Lung (tissue), 12 donors: ENCODE measurements around the gene SLC26A11. TPM values are rescaled to one million over a fixed set of nuclear protein-coding genes. Genes with fewer than 3 reads are reported as not detected.

ENCODE experiments used
- ATAC-seq: fragments of 200-7000 bp; cut with Tn5 transposase; one replicate; pipeline ENCODE4 v1.9.1; 2020; ENCODE audit warnings: moderate number of reproducible peaks; ENCODE audit not compliant: insufficient read depth, low FRiP score
- DNase-seq, 3 donors: peaks; one replicate each; pipeline ENCODE4 v3.0.0-alpha.2; 2013 to 2017
- H3K27ac ChIP-seq, 2 donors: one replicate each; pipeline ENCODE4 v1.5.1; 2013; ENCODE audit warnings: mild to moderate bottlenecking in 2 of 2, moderate library complexity in 2 of 2, control low read depth in 1 of 2, inconsistent platforms in 1 of 2, low read depth in 1 of 2, low read length in 1 of 2
- H3K27me3 ChIP-seq, 3 donors: one replicate each; pipeline ENCODE4 v1.5.1; 2013; ENCODE audit warnings: low read length in 2 of 3; ENCODE audit not compliant: control insufficient read depth in 3 of 3, insufficient read depth in 3 of 3
- H3K36me3 ChIP-seq, 4 donors: one replicate each; pipeline ENCODE4 v1.5.1; 2013; ENCODE audit warnings: low read length in 4 of 4, mild to moderate bottlenecking in 1 of 4, moderate library complexity in 1 of 4; ENCODE audit not compliant: control insufficient read depth in 4 of 4, insufficient read depth in 4 of 4
- H3K4me1 ChIP-seq, 5 donors: one replicate each; pipeline ENCODE4 v1.5.1; 2013; ENCODE audit warnings: low read length in 5 of 5, mild to moderate bottlenecking in 2 of 5, moderate library complexity in 1 of 5; ENCODE audit not compliant: control insufficient read depth in 5 of 5, insufficient read depth in 5 of 5
- H3K4me3 ChIP-seq: one replicate; pipeline ENCODE4 v1.5.1; 2013; ENCODE audit warnings: mild to moderate bottlenecking, control low read depth, moderate library complexity
- H3K9ac ChIP-seq, 2 donors: one replicate each; pipeline ENCODE4 v1.5.1; 2013; ENCODE audit warnings: low read length in 2 of 2, control low read depth in 1 of 2; ENCODE audit not compliant: insufficient read depth in 1 of 2
- H3K9me3 ChIP-seq, 4 donors: one replicate each; pipeline ENCODE4 v1.5.1; 2013; ENCODE audit warnings: low read length in 3 of 4, mild to moderate bottlenecking in 1 of 4, moderate library complexity in 1 of 4; ENCODE audit not compliant: control insufficient read depth in 4 of 4, insufficient read depth in 3 of 4
- WGBS, 2 donors: extraction: QIAGEN DNeasy Blood & Tissue Kit; methylation state at CpG; one replicate each; pipeline ENCODE4 v1.1.7; 2013; 5-methylcytosine and 5-hydroxymethylcytosine counted together
- polyA plus RNA-seq, 2 donors: library from polyadenylated mRNA; stranded (reverse); fragments of 200-250 nt; gene quantifications; one replicate each; pipeline ENCODE4 v1.2.1, GENCODE V29; 2013
- total RNA-seq, 2 donors: library from RNA; depleted of rRNA in 1 of 2; stranded (reverse); fragments of >200 nt in 1 of 2; gene quantifications; one replicate each; pipeline ENCODE4 v1.2.1, GENCODE V29; 2014 to 2021
- TF ChIP-seq, protein P1 (sequence below): IDR thresholded peaks from 2 replicates; pipeline ENCODE4 v1.5.1; 2012; ENCODE audit warnings: mild to moderate bottlenecking; ENCODE audit errors: control extremely low read depth, extremely low read depth
- donor health status: control.
- donor health status: control.
- donor health status: Bipolar disorder and iron deficiency.
- donor health status: healthy.
- donor health status: DM: yes; HTN: yes; CAD: no.

Gene SLC26A11
- total and polyA plus RNA-seq, 4 donors = 25.0 to 37.0 (median 31.0) TPM

DNA sequence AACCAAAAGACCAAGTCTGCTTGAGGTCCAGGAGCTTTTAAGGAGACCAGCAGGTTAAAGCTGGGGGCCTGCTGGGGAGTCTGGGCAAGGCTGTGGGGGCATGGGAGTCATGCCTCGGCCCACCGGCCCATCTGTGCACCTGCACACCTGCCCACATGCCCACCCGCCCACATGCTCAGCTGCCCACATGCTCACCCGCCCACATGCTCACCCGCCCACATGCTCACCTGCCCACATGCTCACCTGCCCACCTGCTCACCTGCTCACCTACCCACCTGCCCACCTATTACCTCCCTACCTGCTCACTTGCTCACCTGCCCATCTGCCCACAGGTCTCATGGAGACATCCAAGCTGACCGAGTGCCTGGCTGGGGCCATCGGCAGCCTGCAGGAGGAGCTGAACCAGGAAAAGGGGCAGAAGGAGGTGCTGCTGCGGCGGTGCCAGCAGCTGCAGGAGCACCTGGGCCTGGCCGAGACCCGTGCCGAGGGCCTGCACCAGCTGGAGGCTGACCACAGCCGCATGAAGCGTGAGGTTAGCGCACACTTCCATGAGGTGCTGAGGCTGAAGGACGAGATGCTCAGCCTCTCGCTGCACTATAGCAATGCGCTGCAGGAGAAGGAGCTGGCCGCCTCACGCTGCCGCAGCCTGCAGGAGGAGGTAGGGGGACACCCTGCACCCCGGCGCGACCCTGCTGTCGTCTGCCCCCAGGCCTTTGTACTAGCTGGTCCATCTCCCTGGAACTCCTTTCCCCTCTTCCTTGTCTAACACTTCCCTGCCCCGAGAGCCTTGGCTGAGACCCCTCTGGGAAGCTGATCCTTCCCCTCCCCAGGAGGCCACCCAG, 36.4 kb upstream of the SLC26A11 start:
- Histone ChIP-seq H3K4me1 (peaks cover 0 to 5% (median 0%) of the 10 kb centered on the region in 5 donors), H3K27ac (no peak overlapping the region), H3K27me3 (no peaks in the 10 kb centered on the region), H3K9me3 (peaks cover 0 to 2% (median 0%) of the 10 kb centered on the region in 4 donors), H3K4me3 (no peak overlapping the region), H3K36me3 (no peaks in the 10 kb centered on the region), H3K9ac (no peak overlapping the region)
- TF ChIP-seq, protein P1, sequence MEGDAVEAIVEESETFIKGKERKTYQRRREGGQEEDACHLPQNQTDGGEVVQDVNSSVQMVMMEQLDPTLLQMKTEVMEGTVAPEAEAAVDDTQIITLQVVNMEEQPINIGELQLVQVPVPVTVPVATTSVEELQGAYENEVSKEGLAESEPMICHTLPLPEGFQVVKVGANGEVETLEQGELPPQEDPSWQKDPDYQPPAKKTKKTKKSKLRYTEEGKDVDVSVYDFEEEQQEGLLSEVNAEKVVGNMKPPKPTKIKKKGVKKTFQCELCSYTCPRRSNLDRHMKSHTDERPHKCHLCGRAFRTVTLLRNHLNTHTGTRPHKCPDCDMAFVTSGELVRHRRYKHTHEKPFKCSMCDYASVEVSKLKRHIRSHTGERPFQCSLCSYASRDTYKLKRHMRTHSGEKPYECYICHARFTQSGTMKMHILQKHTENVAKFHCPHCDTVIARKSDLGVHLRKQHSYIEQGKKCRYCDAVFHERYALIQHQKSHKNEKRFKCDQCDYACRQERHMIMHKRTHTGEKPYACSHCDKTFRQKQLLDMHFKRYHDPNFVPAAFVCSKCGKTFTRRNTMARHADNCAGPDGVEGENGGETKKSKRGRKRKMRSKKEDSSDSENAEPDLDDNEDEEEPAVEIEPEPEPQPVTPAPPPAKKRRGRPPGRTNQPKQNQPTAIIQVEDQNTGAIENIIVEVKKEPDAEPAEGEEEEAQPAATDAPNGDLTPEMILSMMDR = no peak
- ATAC-seq = no peak
- WGBS, 2 donors = 85 to 90% methylated on average over 26 of the region's 26 CpGs
- no peak for DNase-seq

- Histone ChIP-seq H3K27ac (no peak overlapping the region), H3K36me3 (no peaks in the 10 kb centered on the region), H3K9ac (no peak overlapping the region), H3K9me3 (peaks cover 0 to 2% (median 0%) of the 10 kb centered on the region in 4 donors), H3K4me3 (no peak overlapping the region), H3K27me3 (no peaks in the 10 kb centered on the region), H3K4me1 (peaks cover 0 to 5% (median 0%) of the 10 kb centered on the region in 5 donors)
- TF ChIP-seq, protein P1 = no peak
- ATAC-seq (no peak), DNase-seq (no peak)
- 89 to 92% methylated on average over 9 to 10 of the region's 10 CpGs for WGBS, 2 donors
Observed at GRCh38 chr17:80184423-80184714, 35.9 kb upstream of the SLC26A11 start.

DNA sequence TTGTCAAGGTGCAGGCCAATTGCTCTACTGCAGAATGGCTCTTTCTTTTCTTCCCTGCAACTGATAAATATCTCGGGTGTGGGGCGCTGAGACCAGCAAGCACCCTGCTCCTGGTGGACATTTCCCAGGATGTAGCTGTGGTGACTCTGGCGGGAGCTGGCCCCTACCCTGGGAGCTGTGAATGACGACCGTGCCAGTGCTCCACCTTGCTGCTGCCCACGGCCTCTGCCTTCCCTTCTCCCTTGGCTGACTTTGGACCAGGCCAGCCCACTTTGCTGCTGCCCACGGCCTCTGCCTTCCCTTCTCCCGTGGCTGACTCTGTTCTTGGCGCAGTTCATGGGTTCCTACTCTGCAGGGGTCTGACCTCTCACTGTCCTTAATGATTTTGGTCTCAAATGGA, 34.3 kb upstream of the SLC26A11 start:
- 89 to 93% methylated on average over 9 of the region's 9 CpGs for WGBS, 2 donors
- Histone ChIP-seq H3K27ac (no peak overlapping the region), H3K4me1 (peaks cover 0 to 5% (median 0%) of the 10 kb centered on the region in 5 donors), H3K4me3 (no peak overlapping the region), H3K36me3 (no peaks in the 10 kb centered on the region), H3K9me3 (peaks cover 0 to 2% (median 0%) of the 10 kb centered on the region in 4 donors), H3K27me3 (no peaks in the 10 kb centered on the region), H3K9ac (no peak overlapping the region)
- TF ChIP-seq, protein P1 = no peak
- DNase-seq (no peak), ATAC-seq (no peak)

- ATAC-seq (no peak), DNase-seq (no peak)
- 72 to 85% methylated on average over 16 of the region's 16 CpGs for WGBS, 2 donors
- Histone ChIP-seq H3K4me1 (peaks cover 0 to 9% (median 4%) of the 10 kb centered on the region in 5 donors), H3K27me3 (no peaks in the 10 kb centered on the region), H3K36me3 (no peaks in the 10 kb centered on the region), H3K9ac (no peak overlapping the region), H3K9me3 (no peaks in the 10 kb centered on the region), H3K27ac (peak overlapping the region in 1 of 2 donors; percentile 65), H3K4me3 (no peak overlapping the region)
- TF ChIP-seq, protein P1 = no peak
Observed at GRCh38 chr17:80187090-80187489, 33.1 kb upstream of the SLC26A11 start.
